ENCODE data around the gene BTNL9. TPM values are rescaled to one million over a fixed set of nuclear protein-coding genes. Genes with fewer than 3 reads are reported as not detected.

The BTNL9 gene
- total RNA-seq (2014; rRNA removed) (11.5 and 15.4 TPM in 2 replicates), Bru-seq, nascent RNA (percentile 41 among the genes with signal in this experiment), BruChase-seq, experiment 1, labeled RNA remaining after a 6-hour chase (percentile 48 among the genes with signal in this experiment), BruChase-seq, experiment 2, labeled RNA remaining after a 2-hour chase (percentile 42 among the genes with signal in this experiment)
- long read RNA-seq, partial matches to known transcripts: 0 of 9 reads
- long read RNA-seq, other reads (novel, unspliced or antisense): 9 of 9 reads

GRCh38 chr5:181039931-181040630 lies at the start of gene BTNL9:
Gene BTNL9 (plus strand): TSS chr5:181040266. CDS start chr5:181045490, 5,224 bp downstream.
- H3K27me3 ChIP-seq (ENCODE audit: low read length): peaks cover 31% of the 10 kb centered on the region
- H3K9ac ChIP-seq (ENCODE audit: low read length): no peak within 1 kb of the TSS
- H2AFZ ChIP-seq (ENCODE audit: low read length): no peak within 1 kb of the TSS
- DNase-seq (no peak), ATAC-seq (no peak)
- H3K9me2 ChIP-seq (replicated peaks; ENCODE audit: low read length): no peaks in the 10 kb centered on the region
- H3F3A ChIP-seq (ENCODE audit: low read length, unreplicated experiment): no peaks in the 10 kb centered on the region
- no peak within 1 kb of the TSS for H3K4me2 ChIP-seq (ENCODE audit: low read length)
- no TSS peak for BruUV-seq (replicated peaks)
- no peaks in the 10 kb centered on the region for H4K20me1 ChIP-seq (ENCODE audit: low read length)
- TF ChIP-seq CTCF (conservative IDR thresholded peaks at IDR 0.05; ENCODE audit: low read depth, low read length): no peak
- no peaks in the 10 kb centered on the region for H3K4me1 ChIP-seq (ENCODE audit: insufficient read depth, low read length)
- no peak within 1 kb of the TSS for H3K4me3 ChIP-seq (ENCODE audit: low read length)
- CTCF ChIA-PET: no interaction called here
- POLR2A ChIA-PET (ENCODE audit: unreplicated experiment): no interaction called here
- H3K36me3 ChIP-seq (ENCODE audit: low read depth, low read length): no peaks in the 10 kb centered on the region
- H3K27ac ChIP-seq (ENCODE audit: low read length): no peak within 1 kb of the TSS
- no peaks in the 10 kb centered on the region for H3K79me2 ChIP-seq (ENCODE audit: low read length)
- intact Hi-C loops (cut with micrococcal nuclease): loop anchor here (5.0 kb wide), 1 partner anchor 112 kb away; no protein-coding TSS in a partner anchor
- no peaks in the 10 kb centered on the region for H3K9me3 ChIP-seq (ENCODE audit: low read length)

- no peak overlapping the region for H2AFZ ChIP-seq (ENCODE audit: low read length)
- H3K36me3 ChIP-seq (ENCODE audit: low read depth, low read length): no peaks in the 10 kb centered on the region
- no peaks in the 10 kb centered on the region for H3K27me3 ChIP-seq (ENCODE audit: low read length)
- DNase-seq (no peak), ATAC-seq (no peak)
- no peak overlapping the region for H3K4me3 ChIP-seq (ENCODE audit: low read length)
- no peaks in the 10 kb centered on the region for H3K4me1 ChIP-seq (ENCODE audit: insufficient read depth, low read length)
- ChIA-PET POLR2A (ENCODE audit: unreplicated experiment) (no interaction called here), CTCF (no interaction called here)
- no peak overlapping the region for H3K9ac ChIP-seq (ENCODE audit: low read length)
- H3K79me2 ChIP-seq (ENCODE audit: low read length): no peaks in the 10 kb centered on the region
- H3F3A ChIP-seq (ENCODE audit: low read length, unreplicated experiment): no peaks in the 10 kb centered on the region
- H4K20me1 ChIP-seq (ENCODE audit: low read length): no peaks in the 10 kb centered on the region
- no peak overlapping the region for H3K4me2 ChIP-seq (ENCODE audit: low read length)
- no TSS peak for BruUV-seq (replicated peaks)
- intact Hi-C loops (cut with micrococcal nuclease): no loop called here
- no peaks in the 10 kb centered on the region for H3K9me3 ChIP-seq (ENCODE audit: low read length)
- H3K9me2 ChIP-seq (replicated peaks; ENCODE audit: low read length): no peaks in the 10 kb centered on the region
- no peak overlapping the region for H3K27ac ChIP-seq (ENCODE audit: low read length)
- TF ChIP-seq EZH2 (IDR thresholded peaks at IDR 0.05; ENCODE audit: low read length, unreplicated experiment): no peak
- TF ChIP-seq CTCF (conservative IDR thresholded peaks at IDR 0.05; ENCODE audit: low read depth, low read length): no peak
- TF ChIP-seq EZH2phosphoT487 (IDR thresholded peaks at IDR 0.05; ENCODE audit: borderline replicate concordance, low read length): no peak
Measured at GRCh38 chr5:180990882-180991242, 49.2 kb upstream of the BTNL9 start.

- ATAC-seq (no peak), DNase-seq (no peak)
- H3K9me3 ChIP-seq (ENCODE audit: low read length): no peaks in the 10 kb centered on the region
- H3K4me3 ChIP-seq (ENCODE audit: low read length): no peak overlapping the region
- H3K9me2 ChIP-seq (replicated peaks; ENCODE audit: low read length): no peaks in the 10 kb centered on the region
- intact Hi-C loops (cut with micrococcal nuclease): no loop called here
- H3K27ac ChIP-seq (ENCODE audit: low read length): no peak overlapping the region
- TF ChIP-seq EZH2phosphoT487 (IDR thresholded peaks at IDR 0.05; ENCODE audit: borderline replicate concordance, low read length): no peak
- no peak for TF ChIP-seq EZH2 (IDR thresholded peaks at IDR 0.05; ENCODE audit: low read length, unreplicated experiment)
- CTCF ChIA-PET: no interaction called here
- no TSS peak for BruUV-seq (replicated peaks)
- no peaks in the 10 kb centered on the region for H3K79me2 ChIP-seq (ENCODE audit: low read length)
- POLR2A ChIA-PET (ENCODE audit: unreplicated experiment): interaction anchor here (0.6 to 0.7 kb wide), 2 partner anchors 141 to 200 kb away, joined by 5 to 9 read pairs; partner anchors contain the start of gene ZFP62
- no peaks in the 10 kb centered on the region for H4K20me1 ChIP-seq (ENCODE audit: low read length)
- H3K27me3 ChIP-seq (ENCODE audit: low read length): peaks cover 11% of the 10 kb centered on the region; the same call in 1 of the 2 replicates
- H2AFZ ChIP-seq (ENCODE audit: low read length): no peak overlapping the region
- H3K36me3 ChIP-seq (ENCODE audit: low read depth, low read length): no peaks in the 10 kb centered on the region
- H3F3A ChIP-seq (ENCODE audit: low read length, unreplicated experiment): no peaks in the 10 kb centered on the region
- no peaks in the 10 kb centered on the region for H3K4me1 ChIP-seq (ENCODE audit: insufficient read depth, low read length)
- H3K4me2 ChIP-seq (ENCODE audit: low read length): no peak overlapping the region
- H3K9ac ChIP-seq (ENCODE audit: low read length): no peak overlapping the region
Measured at GRCh38 chr5:181001947-181002346, 38.1 kb upstream of the BTNL9 start.

All from PC-3 (cell line).